ENCODE results near the gene CFAP97D1. TPM values are rescaled to one million over a fixed set of nuclear protein-coding genes. Genes with fewer than 3 reads are reported as not detected.

CFAP97D1 gene
- total RNA-seq, 2 experiments from 2014 or later = 0.07 TPM; not detected in 1

GRCh38 chr17:43772877-43773648, 7.2 kb upstream of the CFAP97D1 start:
- ATAC-seq = no peak
- Mint-ChIP-seq H3K4me1 (ENCODE audit: low read depth) (peaks cover 3% of the 10 kb centered on the region), H3K27me3 (no peaks in the 10 kb centered on the region), H3K4me3 (no peak overlapping the region), H3K36me3 (ENCODE audit: low read depth) (peaks cover 29% of the 10 kb centered on the region), H3K9me3 (no peaks in the 10 kb centered on the region), H3K27ac (no peak overlapping the region)
- ChIA-PET POLR2A (no interaction called here), CTCF (interaction anchor here (1.0 to 3.4 kb wide), 6 partner anchors 12 to 196 kb away, joined by 3 to 18 read pairs (median 5); partner anchors contain the start of genes CD300LG and SOST)
- TF ChIP-seq CTCF (IDR thresholded peaks at IDR 0.05) = no peak
- intact Hi-C loops (cut with micrococcal nuclease) = no loop called here
- no peak for DNase-seq

- Mint-ChIP-seq H3K27ac (no peak overlapping the region), H3K9me3 (no peaks in the 10 kb centered on the region), H3K36me3 (ENCODE audit: low read depth) (peaks cover 22% of the 10 kb centered on the region), H3K27me3 (peaks cover 1% of the 10 kb centered on the region), H3K4me3 (no peak overlapping the region), H3K4me1 (ENCODE audit: low read depth) (peaks cover 8% of the 10 kb centered on the region)
- DNase-seq (no peak), ATAC-seq (no peak)
- no peak for TF ChIP-seq CTCF (IDR thresholded peaks at IDR 0.05)
- POLR2A ChIA-PET = no interaction called here
- intact Hi-C loops (cut with micrococcal nuclease) = no loop called here
- CTCF ChIA-PET = interaction anchor here (0.8 to 3.4 kb wide), 6 partner anchors 8 to 82 kb away, joined by 3 to 29 read pairs (median 6); partner anchors contain the start of gene CD300LG
These were observed 5.7 kb upstream of the CFAP97D1 start for GRCh38 chr17:43774304-43775250.

- ATAC-seq (peak; percentile 97), DNase-seq (peak; percentile 72)
- peak within 1 kb of the TSS; percentile 78 for H3K27ac Mint-ChIP-seq
- ChIA-PET CTCF (interaction anchor here (0.9 to 1.6 kb wide), 4 partner anchors 12 to 105 kb away, joined by 3 to 9 read pairs (median 4); no protein-coding TSS in a partner anchor), POLR2A (interaction anchor here (0.6 kb wide), 1 partner anchor 47 kb away, joined by 3 read pairs; no protein-coding TSS in a partner anchor)
- H3K27me3 Mint-ChIP-seq = peaks cover 27% of the 10 kb centered on the region
- peaks cover 10% of the 10 kb centered on the region for H3K4me1 Mint-ChIP-seq (ENCODE audit: low read depth)
- intact Hi-C loops (cut with micrococcal nuclease) = no loop called here
- no peak for TF ChIP-seq CTCF (IDR thresholded peaks at IDR 0.05)
- peaks cover 6% of the 10 kb centered on the region for H3K36me3 Mint-ChIP-seq (ENCODE audit: low read depth)
- no peaks in the 10 kb centered on the region for H3K9me3 Mint-ChIP-seq
- H3K4me3 Mint-ChIP-seq = peak within 1 kb of the TSS; percentile 79
These were observed 1.7 kb upstream of the CFAP97D1 start, which contains the start of gene DUSP3 for GRCh38 chr17:43778337-43779144. Gene DUSP3, minus strand, starts transcription at chr17:43778977. Its CDS starts 53 bp downstream, at chr17:43778924.

GRCh38 chr17:43779145-43780125, 800 bp upstream of the CFAP97D1 start:
- intact Hi-C loops (cut with micrococcal nuclease) = no loop called here
- peak; percentile 60 for DNase-seq
- Mint-ChIP-seq H3K4me3 (peak overlapping the region; percentile 77), H3K27me3 (peaks cover 32% of the 10 kb centered on the region), H3K4me1 (ENCODE audit: low read depth) (peaks cover 10% of the 10 kb centered on the region), H3K27ac (no peak overlapping the region), H3K9me3 (no peaks in the 10 kb centered on the region), H3K36me3 (ENCODE audit: low read depth) (peaks cover 2% of the 10 kb centered on the region)
- ATAC-seq = peak; percentile 52
- CTCF ChIA-PET = interaction anchor here (0.9 to 1.9 kb wide), 4 partner anchors 13 to 87 kb away, joined by 3 to 9 read pairs (median 5); partner anchors contain the start of gene CD300LG
- peak; percentile 18 for TF ChIP-seq CTCF (IDR thresholded peaks at IDR 0.05)
- POLR2A ChIA-PET = interaction anchor here (0.6 kb wide), 1 partner anchor 46 kb away, joined by 3 read pairs; no protein-coding TSS in a partner anchor

Measured in activated CD8-positive, alpha-beta T cell treated with anti-CD3 and anti-CD28 coated beads for 36 hours (primary cell).